Measurements from ENCODE around the gene TYW5.

The TYW5 gene

GRCh38 chr2:199950396-199950795, 4.9 kb downstream of the TYW5 start:
- Histone ChIP-seq H3K79me2 (ENCODE audit: control insufficient read depth, low read length) (peaks cover 58% of the 10 kb centered on the region), H4K20me1 (ENCODE audit: control insufficient read depth, insufficient read depth, low read depth, low read length) (no peaks in the 10 kb centered on the region; the same call in 1 of the 2 replicates), H3K9me3 (ENCODE audit: control insufficient read depth, insufficient read depth, low read length) (no peaks in the 10 kb centered on the region), H3F3A (ENCODE audit: control insufficient read depth, insufficient read depth) (no peaks in the 10 kb centered on the region), H3K36me3 (ENCODE audit: control insufficient read depth, low read length) (peaks cover 56% of the 10 kb centered on the region), H3K9me2 (replicated peaks; ENCODE audit: control insufficient read depth, low read length) (no peaks in the 10 kb centered on the region), H3K4me1 (ENCODE audit: control insufficient read depth, low read length) (peaks cover 14% of the 10 kb centered on the region), H3K4me3 (ENCODE audit: low read length) (no peak overlapping the region), H3K27me3 (ENCODE audit: control insufficient read depth, low read length) (no peaks in the 10 kb centered on the region), H3K27ac (ENCODE audit: low read depth, low read length) (no peak overlapping the region), H3K4me2 (ENCODE audit: low read length) (no peak overlapping the region)
- TF ChIP-seq, protein P1, sequence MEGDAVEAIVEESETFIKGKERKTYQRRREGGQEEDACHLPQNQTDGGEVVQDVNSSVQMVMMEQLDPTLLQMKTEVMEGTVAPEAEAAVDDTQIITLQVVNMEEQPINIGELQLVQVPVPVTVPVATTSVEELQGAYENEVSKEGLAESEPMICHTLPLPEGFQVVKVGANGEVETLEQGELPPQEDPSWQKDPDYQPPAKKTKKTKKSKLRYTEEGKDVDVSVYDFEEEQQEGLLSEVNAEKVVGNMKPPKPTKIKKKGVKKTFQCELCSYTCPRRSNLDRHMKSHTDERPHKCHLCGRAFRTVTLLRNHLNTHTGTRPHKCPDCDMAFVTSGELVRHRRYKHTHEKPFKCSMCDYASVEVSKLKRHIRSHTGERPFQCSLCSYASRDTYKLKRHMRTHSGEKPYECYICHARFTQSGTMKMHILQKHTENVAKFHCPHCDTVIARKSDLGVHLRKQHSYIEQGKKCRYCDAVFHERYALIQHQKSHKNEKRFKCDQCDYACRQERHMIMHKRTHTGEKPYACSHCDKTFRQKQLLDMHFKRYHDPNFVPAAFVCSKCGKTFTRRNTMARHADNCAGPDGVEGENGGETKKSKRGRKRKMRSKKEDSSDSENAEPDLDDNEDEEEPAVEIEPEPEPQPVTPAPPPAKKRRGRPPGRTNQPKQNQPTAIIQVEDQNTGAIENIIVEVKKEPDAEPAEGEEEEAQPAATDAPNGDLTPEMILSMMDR (IDR thresholded peaks at IDR 0.05; ENCODE audit: low read depth, low read length, poor library complexity, severe bottlenecking), result no peak

- no peaks in the 10 kb centered on the region for H3K9me2 ChIP-seq (replicated peaks; ENCODE audit: control insufficient read depth, low read length)
- no peaks in the 10 kb centered on the region for H4K20me1 ChIP-seq (ENCODE audit: control insufficient read depth, insufficient read depth, low read depth, low read length)
- TF ChIP-seq, protein P1 (IDR thresholded peaks at IDR 0.05; ENCODE audit: low read depth, low read length, poor library complexity, severe bottlenecking), result no peak
- TF ChIP-seq EZH2phosphoT487 (IDR thresholded peaks at IDR 0.05; ENCODE audit: borderline replicate concordance, low read length), result no peak
- H3K27me3 ChIP-seq (ENCODE audit: control insufficient read depth, low read length), result no peaks in the 10 kb centered on the region
- H3K4me2 ChIP-seq (ENCODE audit: low read length), result no peak overlapping the region
- no peaks in the 10 kb centered on the region for H3K4me1 ChIP-seq (ENCODE audit: control insufficient read depth, low read length)
- H3K27ac ChIP-seq (ENCODE audit: low read depth, low read length), result no peak overlapping the region
- peaks cover 68% of the 10 kb centered on the region for H3K36me3 ChIP-seq (ENCODE audit: control insufficient read depth, low read length)
- H3K4me3 ChIP-seq (ENCODE audit: low read length), result no peak overlapping the region
- H3F3A ChIP-seq (ENCODE audit: control insufficient read depth, insufficient read depth), result no peaks in the 10 kb centered on the region
- H3K9me3 ChIP-seq (ENCODE audit: control insufficient read depth, insufficient read depth, low read length), result no peaks in the 10 kb centered on the region
- peaks cover 23% of the 10 kb centered on the region for H3K79me2 ChIP-seq (ENCODE audit: control insufficient read depth, low read length)
Measured at GRCh38 chr2:199946836-199947235, 8.5 kb downstream of the TYW5 start.

- Histone ChIP-seq H4K20me1 (ENCODE audit: control insufficient read depth, insufficient read depth, low read depth, low read length) (no peaks in the 10 kb centered on the region), H3K4me1 (ENCODE audit: control insufficient read depth, low read length) (no peaks in the 10 kb centered on the region), H3K27me3 (ENCODE audit: control insufficient read depth, low read length) (no peaks in the 10 kb centered on the region), H3K36me3 (ENCODE audit: control insufficient read depth, low read length) (peaks cover 68% of the 10 kb centered on the region), H3K27ac (ENCODE audit: low read depth, low read length) (no peak overlapping the region), H3K9me3 (ENCODE audit: control insufficient read depth, insufficient read depth, low read length) (no peaks in the 10 kb centered on the region), H3K4me3 (ENCODE audit: low read length) (no peak overlapping the region), H3K9me2 (replicated peaks; ENCODE audit: control insufficient read depth, low read length) (no peaks in the 10 kb centered on the region), H3K79me2 (ENCODE audit: control insufficient read depth, low read length) (peaks cover 20% of the 10 kb centered on the region), H3K4me2 (ENCODE audit: low read length) (no peak overlapping the region), H3F3A (ENCODE audit: control insufficient read depth, insufficient read depth) (peaks cover 3% of the 10 kb centered on the region; the same call in 1 of the 2 replicates)
- TF ChIP-seq, protein P1 (IDR thresholded peaks at IDR 0.05; ENCODE audit: low read depth, low read length, poor library complexity, severe bottlenecking), result no peak
- no peak for TF ChIP-seq EZH2phosphoT487 (IDR thresholded peaks at IDR 0.05; ENCODE audit: borderline replicate concordance, low read length)
Measured at GRCh38 chr2:199946196-199946595, 9.1 kb downstream of the TYW5 start.

- H3F3A ChIP-seq (ENCODE audit: control insufficient read depth, insufficient read depth), result peaks cover 8% of the 10 kb centered on the region
- H3K27ac ChIP-seq (ENCODE audit: low read depth, low read length), result no peak overlapping the region
- TF ChIP-seq, protein P1 (IDR thresholded peaks at IDR 0.05; ENCODE audit: low read depth, low read length, poor library complexity, severe bottlenecking), result no peak
- no peak for TF ChIP-seq EZH2phosphoT487 (IDR thresholded peaks at IDR 0.05; ENCODE audit: borderline replicate concordance, low read length)
- no peaks in the 10 kb centered on the region for H3K9me3 ChIP-seq (ENCODE audit: control insufficient read depth, insufficient read depth, low read length)
- no peaks in the 10 kb centered on the region for H3K4me1 ChIP-seq (ENCODE audit: control insufficient read depth, low read length)
- H3K36me3 ChIP-seq (ENCODE audit: control insufficient read depth, low read length), result peaks cover 56% of the 10 kb centered on the region
- H3K27me3 ChIP-seq (ENCODE audit: control insufficient read depth, low read length), result no peaks in the 10 kb centered on the region
- no peak overlapping the region for H3K4me3 ChIP-seq (ENCODE audit: low read length)
- H3K4me2 ChIP-seq (ENCODE audit: low read length), result no peak overlapping the region
- H3K9me2 ChIP-seq (replicated peaks; ENCODE audit: control insufficient read depth, low read length), result no peaks in the 10 kb centered on the region
- H4K20me1 ChIP-seq (ENCODE audit: control insufficient read depth, insufficient read depth, low read depth, low read length), result no peaks in the 10 kb centered on the region
- H3K79me2 ChIP-seq (ENCODE audit: control insufficient read depth, low read length), result no peaks in the 10 kb centered on the region; the same call in 1 of the 2 replicates
Measured at GRCh38 chr2:199943373-199943772, 11.9 kb downstream of the TYW5 start.
